Measurements from ENCODE around the gene HIPK2. TPM values are rescaled to one million over a fixed set of nuclear protein-coding genes. Genes with fewer than 3 reads are reported as not detected.

The HIPK2 gene
- total RNA-seq, 1 experiment from 2014 or later = 33.4 TPM

DNA sequence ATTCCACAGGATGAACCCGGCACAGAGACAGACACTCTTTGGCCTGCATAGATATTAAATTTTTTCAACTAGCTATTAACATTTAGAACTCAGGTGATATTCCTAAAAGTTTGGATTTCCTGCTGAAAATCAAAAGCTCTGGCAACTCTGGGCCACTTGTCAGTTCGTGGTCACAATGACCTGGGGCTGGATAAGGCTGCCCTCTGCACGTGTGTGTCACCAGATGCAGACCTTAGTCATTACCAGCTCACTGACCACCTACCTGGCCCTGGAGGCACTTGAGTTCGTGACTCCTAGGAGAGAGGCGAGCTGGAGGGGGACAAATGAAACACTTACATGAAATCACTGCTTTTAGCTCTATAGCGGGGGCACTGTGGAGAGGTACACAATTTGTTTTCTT, 126.5 kb downstream of the HIPK2 start:
- DNase-seq = no peak
- no TSS peak for BruUV-seq (replicated peaks)
- CTCF ChIA-PET = interaction anchor here (0.6 kb wide), 1 partner anchor 351 kb away, joined by 3 read pairs; no protein-coding TSS in a partner anchor
- intact Hi-C loops (cut with micrococcal nuclease; ENCODE audit: unreplicated experiment) = no loop called here
- Mint-ChIP-seq H3K27ac (ENCODE audit: unreplicated experiment) (no peak overlapping the region), H3K36me3 (ENCODE audit: insufficient read depth, unreplicated experiment) (no peaks in the 10 kb centered on the region), H3K27me3 (ENCODE audit: unreplicated experiment) (no peaks in the 10 kb centered on the region), H3K4me3 (ENCODE audit: low read depth, unreplicated experiment) (no peak overlapping the region), H3K4me1 (ENCODE audit: low read depth, unreplicated experiment) (peaks cover 25% of the 10 kb centered on the region), H3K9me3 (ENCODE audit: low read depth, unreplicated experiment) (no peaks in the 10 kb centered on the region)
- TF ChIP-seq, protein P1, sequence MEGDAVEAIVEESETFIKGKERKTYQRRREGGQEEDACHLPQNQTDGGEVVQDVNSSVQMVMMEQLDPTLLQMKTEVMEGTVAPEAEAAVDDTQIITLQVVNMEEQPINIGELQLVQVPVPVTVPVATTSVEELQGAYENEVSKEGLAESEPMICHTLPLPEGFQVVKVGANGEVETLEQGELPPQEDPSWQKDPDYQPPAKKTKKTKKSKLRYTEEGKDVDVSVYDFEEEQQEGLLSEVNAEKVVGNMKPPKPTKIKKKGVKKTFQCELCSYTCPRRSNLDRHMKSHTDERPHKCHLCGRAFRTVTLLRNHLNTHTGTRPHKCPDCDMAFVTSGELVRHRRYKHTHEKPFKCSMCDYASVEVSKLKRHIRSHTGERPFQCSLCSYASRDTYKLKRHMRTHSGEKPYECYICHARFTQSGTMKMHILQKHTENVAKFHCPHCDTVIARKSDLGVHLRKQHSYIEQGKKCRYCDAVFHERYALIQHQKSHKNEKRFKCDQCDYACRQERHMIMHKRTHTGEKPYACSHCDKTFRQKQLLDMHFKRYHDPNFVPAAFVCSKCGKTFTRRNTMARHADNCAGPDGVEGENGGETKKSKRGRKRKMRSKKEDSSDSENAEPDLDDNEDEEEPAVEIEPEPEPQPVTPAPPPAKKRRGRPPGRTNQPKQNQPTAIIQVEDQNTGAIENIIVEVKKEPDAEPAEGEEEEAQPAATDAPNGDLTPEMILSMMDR (IDR thresholded peaks at IDR 0.05; ENCODE audit: unreplicated experiment) = no peak

- Mint-ChIP-seq H3K36me3 (ENCODE audit: insufficient read depth, unreplicated experiment) (no peaks in the 10 kb centered on the region), H3K9me3 (ENCODE audit: low read depth, unreplicated experiment) (no peaks in the 10 kb centered on the region), H3K4me3 (ENCODE audit: low read depth, unreplicated experiment) (no peak overlapping the region), H3K4me1 (ENCODE audit: low read depth, unreplicated experiment) (peaks cover 17% of the 10 kb centered on the region), H3K27me3 (ENCODE audit: unreplicated experiment) (no peaks in the 10 kb centered on the region), H3K27ac (ENCODE audit: unreplicated experiment) (no peak overlapping the region)
- TF ChIP-seq, protein P1 (IDR thresholded peaks at IDR 0.05; ENCODE audit: unreplicated experiment) = no peak
- no peak for DNase-seq
- CTCF ChIA-PET = no interaction called here
- intact Hi-C loops (cut with micrococcal nuclease; ENCODE audit: unreplicated experiment) = no loop called here
- BruUV-seq (replicated peaks) = no TSS peak
Measured at GRCh38 chr7:139650429-139651100, 127.2 kb downstream of the HIPK2 start.

GRCh38 chr7:139648941-139649425, 128.8 kb downstream of the HIPK2 start:
- Mint-ChIP-seq H3K4me3 (ENCODE audit: low read depth, unreplicated experiment) (no peak overlapping the region), H3K36me3 (ENCODE audit: insufficient read depth, unreplicated experiment) (peaks cover 5% of the 10 kb centered on the region), H3K27me3 (ENCODE audit: unreplicated experiment) (no peaks in the 10 kb centered on the region), H3K27ac (ENCODE audit: unreplicated experiment) (no peak overlapping the region), H3K9me3 (ENCODE audit: low read depth, unreplicated experiment) (no peaks in the 10 kb centered on the region), H3K4me1 (ENCODE audit: low read depth, unreplicated experiment) (peaks cover 8% of the 10 kb centered on the region)
- TF ChIP-seq, protein P1 (IDR thresholded peaks at IDR 0.05; ENCODE audit: unreplicated experiment) = no peak
- CTCF ChIA-PET = no interaction called here
- BruUV-seq (replicated peaks) = no TSS peak
- no peak for DNase-seq
- intact Hi-C loops (cut with micrococcal nuclease; ENCODE audit: unreplicated experiment) = no loop called here

DNA sequence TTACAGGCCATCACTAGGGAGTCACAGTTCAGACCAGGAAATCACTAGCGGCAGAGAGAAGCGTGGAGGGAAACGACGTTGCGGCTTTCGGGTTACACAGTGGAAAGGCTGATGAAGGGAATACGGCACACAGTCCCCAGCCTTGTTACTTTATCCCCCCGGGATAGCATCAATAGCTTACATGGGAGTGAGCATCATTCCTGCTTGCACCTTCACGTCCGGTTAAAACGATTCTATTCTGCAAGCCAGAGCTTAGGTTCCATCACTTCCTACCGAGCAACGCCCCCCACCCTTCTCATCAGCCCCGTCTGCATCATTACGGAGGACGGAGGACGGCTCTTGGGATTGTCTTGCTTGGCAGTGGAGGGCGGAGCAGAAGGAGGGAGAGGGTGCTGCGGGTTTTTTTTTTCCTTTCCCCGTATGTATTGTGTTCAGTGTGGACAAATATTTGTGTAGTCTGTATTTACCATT, 129.4 kb downstream of the HIPK2 start:
- peaks cover 8% of the 10 kb centered on the region for H3K4me1 Mint-ChIP-seq (ENCODE audit: low read depth, unreplicated experiment)
- intact Hi-C loops (cut with micrococcal nuclease; ENCODE audit: unreplicated experiment) = no loop called here
- H3K36me3 Mint-ChIP-seq (ENCODE audit: insufficient read depth, unreplicated experiment) = peaks cover 5% of the 10 kb centered on the region
- no peak overlapping the region for H3K4me3 Mint-ChIP-seq (ENCODE audit: low read depth, unreplicated experiment)
- no peaks in the 10 kb centered on the region for H3K9me3 Mint-ChIP-seq (ENCODE audit: low read depth, unreplicated experiment)
- no peak overlapping the region for H3K27ac Mint-ChIP-seq (ENCODE audit: unreplicated experiment)
- DNase-seq = no peak
- TF ChIP-seq, protein P1 (IDR thresholded peaks at IDR 0.05; ENCODE audit: unreplicated experiment) = no peak
- BruUV-seq (replicated peaks) = no TSS peak
- H3K27me3 Mint-ChIP-seq (ENCODE audit: unreplicated experiment) = no peaks in the 10 kb centered on the region
- CTCF ChIA-PET = no interaction called here

Measured in Calu3 (cell line).